HS-5 (cell line): ENCODE measurements around the gene SPECC1.

Experiments
- DNase-seq: peaks from one replicate; pipeline ENCODE4 v3.0.0-alpha.2; 2012; ENCODE audit warnings: low read depth

SPECC1 gene

GRCh38 chr17:20273741-20274500 is 264.8 kb downstream of the SPECC1 start:
- DNase-seq: no peak

- DNase-seq: no peak
These were observed 266.5 kb downstream of the SPECC1 start for GRCh38 chr17:20275653-20276052.

GRCh38 chr17:20276421-20276820 is 267.3 kb downstream of the SPECC1 start:
- no peak for DNase-seq

GRCh38 chr17:20278805-20279204 is 269.6 kb downstream of the SPECC1 start:
- DNase-seq: no peak

- DNase-seq: no peak
These were observed 270.5 kb downstream of the SPECC1 start for GRCh38 chr17:20279631-20280030.

GRCh38 chr17:20280051-20280450 is 270.9 kb downstream of the SPECC1 start:
- DNase-seq: no peak

GRCh38 chr17:20280851-20281250 is 271.7 kb downstream of the SPECC1 start:
- no peak for DNase-seq

GRCh38 chr17:20281860-20282259 is 272.7 kb downstream of the SPECC1 start:
- DNase-seq: no peak

- no peak for DNase-seq
These were observed 273.6 kb downstream of the SPECC1 start for GRCh38 chr17:20282526-20283308.

- DNase-seq: no peak
These were observed 274.9 kb downstream of the SPECC1 start for GRCh38 chr17:20284022-20284421.

- DNase-seq: no peak
These were observed 275.6 kb downstream of the SPECC1 start for GRCh38 chr17:20284570-20285295.

- DNase-seq: no peak
These were observed 280.8 kb downstream of the SPECC1 start for GRCh38 chr17:20289984-20290383.

- no peak for DNase-seq
These were observed 282.7 kb downstream of the SPECC1 start for GRCh38 chr17:20291853-20292252.

GRCh38 chr17:20293501-20293900 is 284.3 kb downstream of the SPECC1 start:
- no peak for DNase-seq

GRCh38 chr17:20294120-20294519 is 285.0 kb downstream of the SPECC1 start:
- no peak for DNase-seq

- DNase-seq: no peak
These were observed 289.9 kb downstream of the SPECC1 start for GRCh38 chr17:20299013-20299412.

- peak; percentile 4 for DNase-seq
These were observed 291.3 kb downstream of the SPECC1 start for GRCh38 chr17:20300436-20300934.

- no peak for DNase-seq
These were observed 293.2 kb downstream of the SPECC1 start for GRCh38 chr17:20302246-20302917.

GRCh38 chr17:20304961-20305360 is 295.8 kb downstream of the SPECC1 start:
- DNase-seq: no peak

- no peak for DNase-seq
These were observed 297.8 kb downstream of the SPECC1 start for GRCh38 chr17:20306924-20307323.

GRCh38 chr17:20307326-20307910 is 298.3 kb downstream of the SPECC1 start:
- DNase-seq: no peak

- no peak for DNase-seq
These were observed 301.3 kb downstream of the SPECC1 start for GRCh38 chr17:20310481-20310880.
